AG09319 (cell line): Measurements from ENCODE around the gene POU2AF3.

Experiments used
- DNase-seq: peaks from one replicate; pipeline ENCODE4 v3.0.0-alpha.2; 2010; ENCODE audit warnings: low read depth; ENCODE audit errors: extremely low read depth
- CTCF ChIP-seq: IDR thresholded peaks from 2 replicates; pipeline ENCODE4 v1.5.1; 2011; ENCODE audit warnings: low read depth, mild to moderate bottlenecking, inconsistent platforms, low read length, moderate library complexity

The POU2AF3 gene

GRCh38 chr11:111298413-111299100 lies at the start of gene POU2AF3:
POU2AF3 (plus strand) TSS chr11:111298546; CDS start chr11:111298582, 36 bp downstream.
- no peak for DNase-seq

GRCh38 chr11:111250936-111251335 lies 47.4 kb upstream of the POU2AF3 start:
- no peak for DNase-seq
- TF ChIP-seq CTCF, result no peak

More at GRCh38 chr11:111298413-111299100, at the start of gene POU2AF3:
- TF ChIP-seq CTCF, result no peak

GRCh38 chr11:111253131-111253530 lies 45.2 kb upstream of the POU2AF3 start:
- no peak for TF ChIP-seq CTCF
- DNase-seq, result no peak

- no peak for TF ChIP-seq CTCF
- DNase-seq, result no peak
Measured at GRCh38 chr11:111253630-111254029, 44.7 kb upstream of the POU2AF3 start.

GRCh38 chr11:111258046-111258445 lies 40.3 kb upstream of the POU2AF3 start:
- DNase-seq, result no peak
- no peak for TF ChIP-seq CTCF

GRCh38 chr11:111259896-111260295 lies 38.5 kb upstream of the POU2AF3 start:
- no peak for TF ChIP-seq CTCF
- no peak for DNase-seq

- no peak for DNase-seq
- TF ChIP-seq CTCF, result no peak
Measured at GRCh38 chr11:111260811-111261210, 37.5 kb upstream of the POU2AF3 start.
